ENCODE measurements around the gene ZNF385B.

DNA sequence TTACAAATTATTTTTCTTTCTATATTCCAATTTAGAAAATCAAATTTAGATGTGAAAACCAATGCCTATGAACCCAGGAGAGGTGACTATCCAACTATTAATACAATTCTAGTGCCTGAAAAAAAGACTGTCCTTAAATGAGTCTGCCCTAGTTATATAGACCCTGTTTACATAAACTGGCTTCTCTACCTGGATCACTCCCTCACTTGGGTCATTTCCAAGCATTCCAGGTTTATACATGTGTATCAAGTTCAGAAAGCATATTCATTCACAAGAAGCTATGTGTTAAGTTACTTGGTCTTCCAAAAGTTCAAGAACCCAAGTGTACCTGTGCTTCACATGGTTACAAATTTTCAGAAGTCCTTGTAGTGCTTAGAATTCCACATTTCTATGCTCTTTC is 8.3 kb downstream of the ZNF385B start:
- TF ChIP-seq, protein P1, sequence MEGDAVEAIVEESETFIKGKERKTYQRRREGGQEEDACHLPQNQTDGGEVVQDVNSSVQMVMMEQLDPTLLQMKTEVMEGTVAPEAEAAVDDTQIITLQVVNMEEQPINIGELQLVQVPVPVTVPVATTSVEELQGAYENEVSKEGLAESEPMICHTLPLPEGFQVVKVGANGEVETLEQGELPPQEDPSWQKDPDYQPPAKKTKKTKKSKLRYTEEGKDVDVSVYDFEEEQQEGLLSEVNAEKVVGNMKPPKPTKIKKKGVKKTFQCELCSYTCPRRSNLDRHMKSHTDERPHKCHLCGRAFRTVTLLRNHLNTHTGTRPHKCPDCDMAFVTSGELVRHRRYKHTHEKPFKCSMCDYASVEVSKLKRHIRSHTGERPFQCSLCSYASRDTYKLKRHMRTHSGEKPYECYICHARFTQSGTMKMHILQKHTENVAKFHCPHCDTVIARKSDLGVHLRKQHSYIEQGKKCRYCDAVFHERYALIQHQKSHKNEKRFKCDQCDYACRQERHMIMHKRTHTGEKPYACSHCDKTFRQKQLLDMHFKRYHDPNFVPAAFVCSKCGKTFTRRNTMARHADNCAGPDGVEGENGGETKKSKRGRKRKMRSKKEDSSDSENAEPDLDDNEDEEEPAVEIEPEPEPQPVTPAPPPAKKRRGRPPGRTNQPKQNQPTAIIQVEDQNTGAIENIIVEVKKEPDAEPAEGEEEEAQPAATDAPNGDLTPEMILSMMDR (IDR thresholded peaks at IDR 0.05) = no peak
- TF ChIP-seq POLR2A (IDR thresholded peaks at IDR 0.05) (no peak), EP300 (IDR thresholded peaks at IDR 0.05) (no peak), POLR2AphosphoS5 (IDR thresholded peaks at IDR 0.05) (no peak)
